HG02970 (cell line): Measurements from ENCODE around the gene GID8.

Experiments used
- ATAC-seq: cut with Tn5 transposase; IDR thresholded peaks from one replicate; pipeline ENCODE4 v1.9.1; 2021; ENCODE audit warnings: mild to moderate bottlenecking, moderate library complexity, moderate number of reproducible peaks; ENCODE audit not compliant: unreplicated experiment, low FRiP score

The GID8 gene

DNA sequence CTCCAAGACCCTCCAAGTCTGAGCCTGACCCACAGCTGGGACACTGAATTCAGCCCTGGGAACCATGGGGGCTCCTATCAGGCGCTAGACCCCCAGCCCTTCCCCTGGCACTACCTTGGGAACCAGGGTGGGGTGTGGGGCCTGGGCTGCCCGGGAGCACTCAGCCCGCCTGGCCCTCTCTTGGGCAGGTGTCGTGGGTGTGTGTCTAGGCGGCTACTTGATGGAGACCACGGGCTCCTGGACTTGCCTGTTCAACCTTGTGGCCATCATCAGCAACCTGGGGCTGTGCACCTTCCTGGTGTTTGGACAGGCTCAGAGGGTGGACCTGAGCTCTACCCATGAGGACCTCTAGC, 29.2 kb downstream of the GID8 start:
- no peak for ATAC-seq

DNA sequence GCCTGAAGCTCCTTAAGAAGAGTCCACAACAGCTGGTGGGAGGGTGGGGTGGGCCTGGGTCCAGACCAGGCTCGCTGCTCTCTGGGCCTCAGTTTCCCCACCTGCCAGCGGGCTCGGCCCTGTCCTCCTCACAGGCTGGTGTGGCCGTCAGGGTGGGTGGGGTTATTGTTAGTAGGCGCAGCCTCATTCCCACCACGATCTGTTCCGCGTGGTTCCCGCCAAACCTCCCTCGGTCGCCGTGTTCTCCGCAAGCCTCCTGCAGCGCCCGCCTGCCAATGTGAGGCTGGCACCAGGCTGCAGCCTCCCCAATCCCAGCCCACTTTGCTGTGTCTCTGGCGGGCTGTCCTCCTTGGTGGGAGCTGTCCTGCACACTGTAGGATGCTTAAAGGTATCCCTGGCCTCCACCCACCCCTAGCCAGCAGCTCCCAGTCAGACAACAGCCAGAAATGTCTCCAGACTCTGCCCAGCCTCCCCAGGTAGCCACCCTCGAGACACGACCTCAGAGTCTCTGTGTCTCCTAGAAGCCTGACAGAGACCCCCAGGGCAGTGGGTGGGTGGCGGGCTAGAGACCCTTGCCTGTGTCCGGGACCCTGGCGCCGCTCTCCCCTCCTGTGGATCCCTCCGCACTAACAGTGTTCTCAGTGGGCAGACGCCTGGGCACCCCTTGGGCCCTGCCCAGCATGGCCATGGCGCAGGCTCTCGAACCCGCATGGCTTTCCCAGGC, 29.8 kb downstream of the GID8 start:
- ATAC-seq: no peak

DNA sequence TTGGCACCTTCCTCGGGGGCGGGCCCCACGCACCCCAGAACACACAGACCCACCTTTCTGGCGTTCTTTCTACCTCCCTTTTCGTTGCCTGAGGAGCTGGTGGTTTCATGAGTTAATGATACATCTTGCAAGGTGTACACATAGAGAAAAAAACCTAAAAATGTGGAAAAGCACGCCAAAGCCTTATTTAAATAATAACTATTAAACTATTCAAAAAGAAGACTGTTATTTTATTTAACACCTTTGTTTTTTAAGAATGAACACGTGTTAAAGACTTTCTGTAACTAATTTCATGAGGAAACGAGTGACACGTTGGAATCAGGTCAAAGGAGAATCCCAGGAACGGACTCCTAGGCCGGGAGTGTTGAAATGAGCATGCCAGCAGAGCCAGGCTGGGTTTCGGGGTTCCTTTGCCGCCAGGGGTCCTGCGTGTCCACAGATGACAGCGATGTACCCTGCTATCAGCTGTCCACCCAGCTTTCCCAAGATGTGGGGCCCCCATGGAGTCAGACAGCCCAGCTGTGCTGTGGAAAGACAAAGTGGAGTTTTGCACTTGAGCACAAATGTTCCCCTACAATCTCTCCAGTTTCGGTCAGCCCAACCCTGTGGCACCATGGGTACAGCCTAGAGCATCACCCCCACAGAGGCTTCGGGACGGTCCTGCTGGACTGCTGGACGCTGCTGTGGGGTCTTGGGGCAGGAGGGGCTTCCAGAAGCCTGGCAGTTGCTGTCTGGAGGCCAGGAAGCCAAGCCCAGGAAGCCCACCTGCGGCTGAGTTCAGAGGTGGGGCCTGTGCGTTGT, 30.6 kb downstream of the GID8 start:
- ATAC-seq: no peak

DNA sequence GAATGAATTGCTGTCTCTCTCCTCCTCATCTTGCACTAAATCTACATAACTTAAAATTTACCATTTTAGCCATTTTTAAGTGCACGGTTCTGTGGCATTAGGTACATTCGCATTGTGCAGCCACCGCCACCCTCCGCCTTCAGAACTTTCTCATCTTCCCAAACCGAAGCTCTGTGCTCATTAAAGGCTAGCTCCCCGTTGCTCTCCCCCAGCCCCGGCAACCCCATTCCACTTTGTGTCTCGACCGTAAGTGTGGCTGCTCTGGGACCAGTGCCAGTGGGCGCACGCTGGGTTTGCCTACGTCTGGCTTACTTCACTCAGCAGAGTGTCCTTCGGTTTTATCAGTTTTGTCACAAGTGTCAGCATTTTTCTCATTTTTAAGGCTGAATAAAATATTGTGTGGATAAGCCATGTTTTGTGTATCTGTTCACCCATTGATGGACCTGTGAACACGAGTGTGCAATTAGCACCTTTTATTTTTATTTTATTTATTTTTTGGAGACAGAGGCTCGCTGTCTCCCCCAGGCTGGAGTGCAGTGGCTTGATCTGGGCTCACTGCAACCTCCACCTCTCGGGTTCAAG, 31.3 kb downstream of the GID8 start:
- ATAC-seq: no peak

DNA sequence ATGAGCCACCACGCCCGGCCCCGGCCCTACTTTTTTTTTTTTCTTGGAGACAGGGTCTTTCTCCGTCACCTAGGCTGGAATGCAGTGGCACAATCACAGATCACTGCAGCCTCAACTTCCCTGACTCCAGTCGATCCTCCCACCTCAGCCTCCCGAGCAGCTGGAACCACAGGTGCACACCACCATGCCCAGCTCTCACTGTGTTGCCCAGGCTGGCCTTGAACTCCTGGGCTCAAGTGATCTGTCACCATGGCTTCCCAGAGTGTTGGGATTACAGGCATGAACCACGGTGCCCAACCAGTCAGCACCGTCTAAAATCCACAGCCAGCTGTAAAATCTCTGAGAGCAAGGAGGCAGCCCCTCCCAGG, 32.0 kb downstream of the GID8 start:
- ATAC-seq: no peak

DNA sequence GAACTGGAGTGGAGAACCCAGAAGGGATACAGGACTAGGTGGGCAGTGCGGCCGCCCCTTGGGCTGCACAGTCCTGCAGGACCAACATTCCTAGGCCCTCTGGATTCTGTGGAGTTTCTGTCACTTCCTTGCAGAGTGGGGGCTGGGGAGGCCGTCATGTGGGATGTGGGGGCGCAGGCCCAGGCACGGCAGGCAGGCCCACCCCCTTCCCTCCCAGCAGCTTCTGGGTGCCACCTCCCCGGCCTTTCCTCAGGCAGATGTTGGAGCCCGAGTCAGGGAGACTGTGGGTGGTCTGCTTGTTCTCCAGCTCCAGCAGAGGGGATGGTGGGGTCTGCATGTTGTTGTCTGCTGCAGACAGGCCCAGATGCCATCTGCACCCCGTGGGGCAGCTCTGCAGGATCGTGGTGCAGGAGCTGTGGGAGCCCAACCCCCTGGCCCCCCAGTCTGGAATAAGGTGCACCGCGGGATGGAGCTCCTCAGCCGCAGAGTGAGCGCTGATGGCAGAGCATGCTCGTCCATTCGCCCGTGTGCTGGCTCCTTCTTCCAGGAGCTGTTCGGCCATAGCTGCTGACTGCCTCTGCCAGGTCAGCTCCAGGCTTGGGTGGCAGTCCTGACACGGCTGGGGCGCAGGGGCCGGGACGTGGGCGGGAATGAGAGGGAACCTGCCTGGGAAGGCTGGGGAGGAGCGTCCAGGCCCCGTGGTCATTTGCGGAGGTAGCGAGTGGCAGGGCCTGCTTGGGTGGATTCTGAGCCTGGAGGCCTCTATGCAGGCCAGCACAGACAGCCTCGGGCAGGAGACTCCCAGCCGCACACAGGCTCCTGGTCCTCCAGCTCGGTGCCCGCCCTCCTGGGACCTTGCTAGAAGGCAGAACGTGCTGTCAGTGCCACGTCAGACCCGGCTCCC, 32.6 kb downstream of the GID8 start:
- ATAC-seq: no peak

DNA sequence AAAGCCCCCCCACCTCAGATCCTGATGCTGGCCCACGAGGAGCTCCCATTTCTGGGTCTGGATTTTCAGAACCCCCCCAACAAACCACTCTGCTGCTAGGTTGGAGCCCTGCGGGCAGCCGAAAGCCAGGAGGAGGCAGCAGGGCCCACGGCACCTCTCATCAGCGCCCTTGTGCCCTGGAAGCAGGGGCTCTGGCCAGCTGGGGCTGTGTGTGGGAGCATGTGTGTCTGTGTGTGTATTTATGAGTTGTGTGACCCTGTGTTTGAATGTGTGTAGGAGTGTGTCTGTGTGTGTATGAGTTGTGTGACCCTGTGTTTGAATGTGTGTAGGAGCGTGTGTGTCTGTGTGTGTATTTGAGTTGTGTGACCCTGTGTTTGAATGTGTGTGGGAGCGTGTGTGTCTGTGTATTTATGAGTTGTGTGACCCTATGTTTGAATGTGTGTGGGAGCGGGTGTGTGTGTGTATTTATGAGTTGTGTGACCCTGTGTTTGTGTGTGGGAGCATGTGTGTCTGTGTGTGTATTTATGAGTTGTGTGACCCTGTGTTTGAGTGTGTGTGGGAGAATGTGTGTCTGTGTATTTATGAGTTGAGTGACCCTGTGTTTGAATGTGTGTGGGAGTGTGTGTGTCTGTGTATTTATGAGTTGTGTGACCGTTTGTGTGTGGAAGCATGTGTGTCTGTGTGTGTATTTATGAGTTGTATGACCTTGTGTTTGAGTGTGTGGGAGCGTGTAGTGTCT, 33.4 kb downstream of the GID8 start:
- ATAC-seq: no peak

DNA sequence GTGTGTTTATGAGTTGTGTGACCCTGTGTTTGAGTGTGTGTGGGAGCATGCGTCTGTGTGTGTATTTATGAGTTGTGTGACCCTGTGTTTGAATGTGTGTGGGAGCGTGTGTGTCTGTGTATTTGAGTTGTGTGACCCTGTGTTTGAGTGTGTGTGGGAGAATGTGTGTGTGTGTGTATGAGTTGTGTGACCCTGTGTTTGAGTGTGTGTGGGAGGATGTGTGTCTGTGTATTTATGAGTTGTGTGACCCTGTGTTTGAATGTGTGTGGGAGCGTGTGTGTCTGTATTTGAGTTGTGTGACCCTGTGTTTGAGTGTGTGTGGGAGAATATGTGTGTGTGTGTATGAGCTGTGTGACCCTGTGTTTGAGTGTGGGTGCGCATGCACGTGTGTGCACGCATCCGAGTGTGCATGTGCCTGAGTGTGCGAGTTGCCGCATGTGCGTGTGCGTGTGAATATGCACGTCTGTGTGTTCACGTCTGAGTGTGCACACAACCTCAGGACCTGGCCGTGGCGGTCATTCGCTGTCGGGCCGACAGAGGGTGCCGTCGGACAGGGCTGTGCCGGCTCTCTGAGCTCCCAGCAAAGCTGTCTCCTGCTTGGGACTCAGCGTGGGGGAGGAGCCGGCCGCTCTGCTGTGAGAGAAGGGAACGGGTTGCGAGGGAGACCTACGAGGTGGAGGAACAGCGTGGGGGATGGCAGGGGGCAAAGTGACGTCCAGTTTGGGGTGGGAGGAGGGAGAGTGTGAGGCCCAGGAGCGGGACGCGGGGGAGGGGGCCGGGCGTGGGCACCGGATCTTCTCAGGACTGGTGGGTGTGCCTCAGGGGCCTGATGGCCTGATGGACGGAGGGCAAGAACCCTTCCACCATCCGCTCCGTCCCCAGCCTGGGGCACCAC, 34.2 kb downstream of the GID8 start:
- no peak for ATAC-seq

DNA sequence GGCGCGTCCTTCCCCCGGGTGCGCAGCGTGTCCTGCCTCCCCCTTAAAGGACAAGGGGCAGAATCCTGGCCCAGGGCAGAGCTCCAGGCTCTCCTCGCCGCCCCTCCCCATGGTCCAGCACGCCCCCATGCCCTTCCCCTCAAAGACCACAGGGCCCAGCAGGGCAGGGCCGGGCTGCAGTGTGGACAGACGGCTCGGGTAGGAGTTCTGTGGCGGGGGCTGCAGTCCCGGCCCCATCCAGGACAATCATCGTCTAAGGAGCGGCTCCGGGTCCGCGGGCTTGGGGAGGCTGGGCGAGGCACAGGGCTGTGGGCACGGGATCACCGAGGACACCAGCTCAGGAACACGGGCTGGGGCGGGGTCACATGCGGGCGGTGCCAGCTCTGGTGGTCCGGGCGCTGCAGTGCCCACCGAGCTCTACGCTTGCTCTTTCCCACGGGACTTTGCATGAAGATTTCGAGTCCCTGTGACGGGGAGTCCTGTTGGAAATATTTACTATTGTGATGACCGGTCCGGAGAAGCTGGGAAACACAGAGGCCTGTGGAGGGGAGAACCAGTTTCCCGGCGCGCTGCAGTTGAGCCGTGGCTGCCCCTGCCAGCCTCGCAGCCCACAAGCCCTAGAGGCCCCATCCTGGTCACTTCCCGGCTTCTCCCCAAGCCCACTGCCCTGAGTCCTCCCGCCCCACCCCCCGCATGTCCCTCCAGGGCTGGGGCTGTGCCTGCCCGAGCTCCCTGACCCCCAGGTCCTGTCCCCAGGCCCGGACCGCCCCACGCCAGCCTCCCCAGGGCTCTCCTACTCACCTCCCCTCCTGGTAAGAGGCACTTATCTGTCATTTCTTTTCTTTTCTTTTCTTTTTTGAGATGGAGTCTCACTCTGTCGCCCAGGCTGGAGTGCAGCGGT, 35.1 kb downstream of the GID8 start:
- no peak for ATAC-seq

DNA sequence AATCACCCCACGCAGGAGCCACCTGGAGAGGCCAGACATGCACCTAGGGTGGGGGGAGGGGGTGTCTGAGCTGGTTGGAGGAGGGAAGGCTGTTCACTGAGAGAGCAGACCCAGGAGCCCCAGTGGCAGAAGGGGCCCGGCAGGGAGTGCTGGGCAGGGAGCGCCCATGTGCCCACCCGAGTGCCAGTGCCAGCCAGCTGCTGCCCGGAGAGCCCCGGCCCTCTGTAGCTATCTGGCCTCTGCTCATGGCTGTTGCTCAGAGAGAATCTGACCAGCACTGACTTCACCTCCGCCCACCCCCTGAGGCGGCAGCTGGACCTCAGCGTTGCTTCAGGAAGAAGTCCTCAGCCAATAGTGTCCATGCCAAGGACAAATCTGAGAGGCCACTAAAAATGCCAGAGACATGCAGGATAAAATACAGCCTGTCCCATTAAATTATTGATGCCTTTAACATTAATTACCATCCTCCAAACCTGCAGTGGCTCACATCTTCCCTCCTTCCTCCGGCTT, 37.4 kb downstream of the GID8 start:
- ATAC-seq: no peak

DNA sequence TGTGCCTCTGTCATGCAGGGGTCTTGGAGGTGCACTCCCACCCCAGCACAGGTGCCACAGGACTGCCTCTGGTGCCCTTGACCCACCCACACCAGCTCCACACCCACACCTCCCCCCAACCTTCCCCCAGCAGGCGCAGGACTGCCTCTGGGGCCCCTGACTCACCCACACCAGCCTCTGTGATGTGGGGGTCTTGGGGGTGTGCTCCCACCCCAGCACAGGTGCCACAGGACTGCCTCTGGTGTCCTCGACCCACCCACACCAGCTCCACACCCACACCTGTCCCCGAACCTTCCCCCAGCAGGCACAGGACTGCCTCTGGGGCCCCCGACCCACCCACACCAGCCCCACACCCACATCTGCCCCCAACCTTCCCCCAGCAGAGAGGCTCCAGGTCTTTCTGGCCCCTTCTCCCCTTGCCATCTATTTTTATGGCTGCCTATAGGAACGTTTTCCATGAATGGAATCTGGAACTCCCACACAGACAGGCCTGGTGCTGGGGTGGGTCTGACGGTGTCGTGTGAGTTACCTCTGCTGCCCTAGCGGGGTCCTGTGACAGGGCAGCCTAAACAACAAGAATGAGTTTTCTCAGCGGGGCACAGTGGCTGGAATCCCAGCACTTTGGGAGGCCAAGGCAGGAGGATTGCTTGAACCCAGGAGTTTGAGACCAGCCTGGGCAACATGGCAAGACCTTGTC, 38.0 kb downstream of the GID8 start:
- no peak for ATAC-seq

DNA sequence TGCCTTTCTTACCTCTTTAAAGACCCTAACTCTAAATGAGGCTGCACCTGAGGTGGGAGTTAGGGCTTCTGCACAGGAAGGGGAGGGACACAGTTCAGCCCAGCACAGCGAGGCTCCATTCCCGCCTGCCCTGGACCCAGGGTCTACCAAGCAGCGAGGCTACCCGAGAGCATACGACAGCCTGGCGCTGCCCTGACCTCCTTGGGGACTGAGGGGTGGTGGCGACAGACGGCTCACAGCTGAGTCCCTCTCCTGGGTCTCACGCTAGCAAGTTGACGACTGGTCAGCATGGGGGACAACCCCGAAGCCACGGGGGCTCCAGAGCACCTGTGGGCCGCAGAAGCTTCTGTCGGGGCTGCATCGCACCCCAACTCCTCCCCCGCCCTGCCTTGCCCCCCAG, 38.9 kb downstream of the GID8 start:
- no peak for ATAC-seq

DNA sequence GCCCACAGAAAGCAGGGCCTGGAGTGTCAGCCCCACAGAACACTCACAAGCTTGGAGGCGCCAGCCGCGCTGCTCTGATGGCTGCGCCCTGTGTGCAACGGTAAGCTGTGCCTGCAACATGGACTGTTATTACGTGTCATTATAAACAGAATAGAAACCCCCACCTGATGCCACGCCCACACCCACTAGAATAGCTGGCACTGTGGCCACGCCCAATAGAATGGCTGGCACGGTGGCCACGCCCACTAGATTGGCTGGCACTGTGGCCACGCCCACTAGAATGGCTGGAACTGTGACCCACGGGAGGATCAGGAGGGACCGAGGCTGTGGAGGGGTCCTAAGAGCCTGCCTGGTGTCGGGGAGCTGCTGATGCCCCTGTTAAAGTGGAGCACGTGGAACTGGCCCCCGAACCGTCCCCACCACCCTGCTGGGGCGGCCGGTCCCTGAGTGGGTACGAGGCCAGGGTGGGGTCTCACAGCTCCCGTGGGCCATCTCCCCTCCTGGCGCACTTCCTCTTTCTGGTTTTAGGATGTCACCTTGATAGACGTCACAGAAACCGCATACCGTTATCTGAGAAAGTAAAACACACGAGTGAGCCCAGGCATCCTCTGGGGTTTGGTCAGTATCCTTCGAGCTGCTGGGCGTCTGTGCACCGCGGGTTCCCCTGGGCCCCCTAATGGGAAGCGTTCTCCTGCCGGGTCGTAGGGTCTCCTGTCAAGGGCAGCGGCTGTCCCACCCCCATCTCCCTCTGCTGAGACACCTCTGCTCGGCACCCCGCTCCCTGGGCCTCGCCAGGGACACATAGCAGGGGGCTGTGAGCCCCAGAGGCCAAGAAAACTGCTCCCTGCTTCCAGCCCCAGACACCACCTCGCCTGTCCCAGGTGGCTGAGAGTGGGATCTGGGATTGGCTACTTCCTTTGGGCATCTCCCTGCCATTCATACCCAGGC, 39.9 kb downstream of the GID8 start:
- peak; percentile 58 for ATAC-seq

DNA sequence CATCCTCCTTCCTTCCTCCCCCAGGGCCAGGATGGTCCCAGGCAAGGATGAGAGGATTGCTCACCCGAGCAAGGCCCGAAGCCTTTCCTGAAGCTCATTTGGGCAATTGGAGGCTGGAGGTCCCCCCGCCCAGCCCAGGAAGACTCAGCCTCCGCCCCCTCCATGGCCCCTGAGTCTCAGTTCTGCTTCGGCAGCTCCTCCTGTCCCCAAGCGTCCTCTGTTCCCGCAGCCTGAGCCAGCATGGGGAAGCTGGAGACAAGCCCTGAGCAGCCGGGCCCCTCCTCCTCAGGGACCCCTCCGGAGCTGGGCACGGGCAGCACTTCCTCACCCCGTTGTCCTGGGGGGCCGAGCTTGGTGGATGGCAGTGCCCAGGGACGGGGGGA, 40.6 kb downstream of the GID8 start:
- peak; percentile 7 for ATAC-seq

DNA sequence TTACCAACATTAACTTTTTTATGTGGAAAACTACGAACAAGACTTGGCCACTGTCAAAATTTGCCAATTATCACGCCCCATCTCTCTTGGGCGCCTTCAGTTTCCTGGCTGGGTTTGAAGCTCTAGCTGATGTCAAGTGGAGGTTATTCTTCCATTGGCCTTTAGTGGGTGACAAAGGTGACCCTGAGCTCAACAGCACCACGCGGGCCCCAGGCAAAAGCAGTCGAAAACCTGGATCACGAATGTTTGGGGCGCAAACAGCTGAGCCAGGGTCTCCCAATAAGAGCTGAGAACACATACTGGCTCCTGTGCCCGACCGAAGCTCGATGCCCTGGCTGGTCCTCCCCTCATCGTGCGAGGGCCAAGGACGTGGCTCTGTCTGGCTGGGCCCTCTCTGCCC, 41.4 kb downstream of the GID8 start:
- ATAC-seq: no peak

DNA sequence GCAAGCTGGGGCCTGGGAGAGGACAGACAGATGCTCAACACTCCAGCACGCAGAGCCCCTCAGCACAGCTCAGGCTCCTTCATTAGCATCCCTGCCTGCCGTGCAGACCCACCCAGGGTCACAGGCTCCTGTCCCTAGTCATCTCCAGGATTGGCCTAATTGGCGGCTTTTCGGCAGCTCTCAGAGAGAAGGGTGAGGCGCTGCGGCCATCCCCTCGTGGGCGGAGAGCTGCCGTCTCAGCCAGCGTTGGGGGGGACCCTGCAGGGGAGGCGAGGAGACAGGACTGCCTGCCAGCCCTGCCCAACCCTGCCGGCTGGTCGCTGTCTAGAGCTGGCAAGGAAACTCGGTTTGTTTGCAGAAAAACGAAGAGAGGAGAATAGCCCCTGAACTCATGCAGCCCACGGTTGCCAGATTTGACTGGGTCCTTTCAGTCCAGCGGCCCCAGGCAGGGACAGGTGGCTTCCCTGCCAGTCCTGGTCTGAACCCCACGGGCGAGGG, 42.0 kb downstream of the GID8 start:
- ATAC-seq: no peak
